Measurements from ENCODE around the gene DDR1. TPM values are rescaled to one million over a fixed set of nuclear protein-coding genes. Genes with fewer than 3 reads are reported as not detected.
"Not testable (repeated sequence)": the region's sequence is repeated elsewhere in the genome, so short reads cannot be mapped to it uniquely, and the experiment has no call there.

Gene DDR1
- total RNA-seq, 1 donor from 2014 or later, result 80.9 TPM

GRCh38 chr6:30862156-30862875, 22.0 kb upstream of the DDR1 start:
- ATAC-seq (no peak), DNase-seq (no peak)
- Histone ChIP-seq H3K9me3 (no peaks in the 10 kb centered on the region), H3K4me3 (no peak overlapping the region), H3K27ac (no peak overlapping the region), H3K27me3 (ENCODE audit: low read depth) (no peaks in the 10 kb centered on the region), H3K4me1 (no peaks in the 10 kb centered on the region), H3K36me3 (no peaks in the 10 kb centered on the region)
- no peak for TF ChIP-seq CTCF (IDR thresholded peaks at IDR 0.05)
- intact Hi-C loops (cut with DNase I), result no loop called here

- Histone ChIP-seq H3K9me3 (no peaks in the 10 kb centered on the region), H3K27me3 (ENCODE audit: low read depth) (no peaks in the 10 kb centered on the region), H3K36me3 (no peaks in the 10 kb centered on the region), H3K27ac (no peak overlapping the region), H3K4me1 (no peaks in the 10 kb centered on the region), H3K4me3 (no peak overlapping the region)
- intact Hi-C loops (cut with DNase I), result no loop called here
- DNase-seq, result no peak
- no peak for ATAC-seq
- no peak for TF ChIP-seq CTCF (IDR thresholded peaks at IDR 0.05)
Observed at GRCh38 chr6:30864325-30864724, 20.0 kb upstream of the DDR1 start.

GRCh38 chr6:30869241-30869749, 15.0 kb upstream of the DDR1 start:
- intact Hi-C loops (cut with DNase I); H3K4me1 ChIP-seq; H3K36me3 ChIP-seq; H3K27ac ChIP-seq; DNase-seq; H3K27me3 ChIP-seq (ENCODE audit: low read depth); ATAC-seq; H3K4me3 ChIP-seq; H3K9me3 ChIP-seq: not testable (repeated sequence)

- ATAC-seq, result no peak
- no peak for DNase-seq
- Histone ChIP-seq H3K9me3 (peaks cover 6% of the 10 kb centered on the region), H3K4me3 (no peak overlapping the region), H3K27ac (no peak overlapping the region), H3K27me3 (ENCODE audit: low read depth) (no peaks in the 10 kb centered on the region), H3K4me1 (no peaks in the 10 kb centered on the region), H3K36me3 (no peaks in the 10 kb centered on the region)
- intact Hi-C loops (cut with DNase I), result loop anchor here (10.0 kb wide), 1 partner anchor 46 kb away; no protein-coding TSS in a partner anchor
- TF ChIP-seq CTCF (IDR thresholded peaks at IDR 0.05), result no peak
Observed at GRCh38 chr6:30870546-30870945, 13.8 kb upstream of the DDR1 start.

GRCh38 chr6:30871592-30872183, 12.6 kb upstream of the DDR1 start:
- no peak for ATAC-seq

More at GRCh38 chr6:30871592-30872183, 12.6 kb upstream of the DDR1 start:
- Histone ChIP-seq H3K36me3 (no peaks in the 10 kb centered on the region), H3K27ac (no peak overlapping the region), H3K4me1 (no peaks in the 10 kb centered on the region), H3K9me3 (peaks cover 6% of the 10 kb centered on the region), H3K4me3 (no peak overlapping the region), H3K27me3 (ENCODE audit: low read depth) (no peaks in the 10 kb centered on the region)
- DNase-seq, result no peak
- intact Hi-C loops (cut with DNase I), result loop anchor here (10.0 kb wide), 1 partner anchor 47 kb away; no protein-coding TSS in a partner anchor
- TF ChIP-seq CTCF (IDR thresholded peaks at IDR 0.05), result no peak

Measured in lower lobe of right lung (tissue), 2 donors.